CD14-positive monocyte (primary cell): ENCODE data around the gene TTC3. TPM values are rescaled to one million over a fixed set of nuclear protein-coding genes. Genes with fewer than 3 reads are reported as not detected.

ENCODE experiments used
- DNase-seq, 3 donors: peaks; one replicate each; pipeline ENCODE4 v3.0.0-alpha.2; 2011 to 2022
- H2AFZ ChIP-seq: 2 replicates; pipeline ENCODE4 v1.6.0; 2012; ENCODE audit warnings: mild to moderate bottlenecking, low read depth, low read length, inconsistent platforms; ENCODE audit not compliant: insufficient read depth, poor library complexity, severe bottlenecking
- H3K27ac ChIP-seq, 2 donors: 1 replicate in 1 of 2; 2 replicates in 1 of 2; pipeline ENCODE4 v1.5.1; 2012 to 2013; ENCODE audit warnings: low read length in 2 of 2, control low read depth in 1 of 2, inconsistent platforms in 1 of 2, low read depth in 1 of 2, mild to moderate bottlenecking in 1 of 2
- H3K27me3 ChIP-seq, 2 donors: one replicate each; pipeline versions ENCODE4 v1.6.0 to v1.6.1; 2011 to 2013; ENCODE audit warnings: low read length in 2 of 2; ENCODE audit not compliant: control insufficient read depth in 2 of 2, insufficient read depth in 2 of 2
- H3K36me3 ChIP-seq, 2 donors: replicated peaks in 1 of 2; 1 replicate in 1 of 2; 2 replicates in 1 of 2; pipeline versions ENCODE4 v1.5.1 to v1.6.1; 2012 to 2013; ENCODE audit warnings: low read length in 2 of 2, control low read depth in 1 of 2, inconsistent platforms in 1 of 2, mild to moderate bottlenecking in 1 of 2; ENCODE audit not compliant: insufficient read depth in 2 of 2, control insufficient read depth in 1 of 2
- H3K4me1 ChIP-seq, 2 donors: 1 replicate in 1 of 2; 2 replicates in 1 of 2; pipeline versions ENCODE4 v1.5.1 to v1.6.1; 2012 to 2013; ENCODE audit warnings: low read length in 2 of 2, control low read depth in 1 of 2, inconsistent platforms in 1 of 2, mild to moderate bottlenecking in 1 of 2, moderate library complexity in 1 of 2; ENCODE audit not compliant: insufficient read depth in 2 of 2, control insufficient read depth in 1 of 2
- H3K4me2 ChIP-seq: replicated peaks from 2 replicates; pipeline ENCODE3; 2012; ENCODE audit warnings: low read length, moderate library complexity, mild to moderate bottlenecking; ENCODE audit not compliant: poor library complexity, severe bottlenecking; ENCODE audit errors: extremely low read depth
- H3K4me3 ChIP-seq, 3 experiments: fragments of 200-600 bp in 1 of 3; sonication (generic) in 1 of 3; replicated peaks in 1 of 3; 1 replicate in 2 of 3; 2 replicates in 1 of 3; pipeline ENCODE4 v1.5.1; 2011 to 2013; ENCODE audit warnings: low read length in 3 of 3, mild to moderate bottlenecking in 3 of 3, control low read depth in 2 of 3, low read depth in 2 of 3, inconsistent platforms in 1 of 3, moderate library complexity in 1 of 3
- H3K79me2 ChIP-seq: 2 replicates; pipeline ENCODE4 v1.6.0; 2012; ENCODE audit warnings: mild to moderate bottlenecking, control low read depth, inconsistent platforms, low read length, moderate library complexity; ENCODE audit not compliant: insufficient read depth
- H3K9ac ChIP-seq: 2 replicates; pipeline ENCODE4 v1.6.0; 2017; ENCODE audit warnings: low read length, mild to moderate bottlenecking; ENCODE audit not compliant: insufficient read depth, poor library complexity, severe bottlenecking
- H3K9me3 ChIP-seq, 2 donors: replicated peaks in 1 of 2; 1 replicate in 1 of 2; 2 replicates in 1 of 2; pipeline versions ENCODE4 v1.5.1 to v1.6.1; 2012 to 2013; ENCODE audit warnings: low read length in 2 of 2, control low read depth in 1 of 2; ENCODE audit not compliant: control insufficient read depth in 1 of 2, insufficient read depth in 1 of 2
- H4K20me1 ChIP-seq: 2 replicates; pipeline ENCODE4 v1.6.0; 2012; ENCODE audit warnings: mild to moderate bottlenecking, low read length, control low read depth, moderate library complexity; ENCODE audit not compliant: insufficient read depth
- H3K27ac Mint-ChIP-seq, 7 donors: one replicate each; pipeline ENCODE4 v1.8.0; 2020; ENCODE audit warnings: mild to moderate bottlenecking in 7 of 7, mixed read lengths in 7 of 7, moderate library complexity in 6 of 7, inconsistent platforms in 2 of 7
- H3K27me3 Mint-ChIP-seq, 3 donors: one replicate each; pipeline ENCODE4 v1.8.0; 2021 to 2022; ENCODE audit warnings: low read depth in 3 of 3, mild to moderate bottlenecking in 3 of 3, mixed read lengths in 3 of 3, moderate library complexity in 3 of 3, inconsistent platforms in 1 of 3
- H3K36me3 Mint-ChIP-seq, 2 donors: one replicate each; pipeline ENCODE4 v1.8.0; 2020; ENCODE audit warnings: mixed read lengths in 2 of 2, inconsistent platforms in 1 of 2, mild to moderate bottlenecking in 1 of 2
- H3K4me1 Mint-ChIP-seq: one replicate; pipeline ENCODE4 v1.8.0; 2020; ENCODE audit warnings: mild to moderate bottlenecking, mixed read lengths
- H3K4me3 Mint-ChIP-seq, 2 donors: one replicate each; pipeline ENCODE4 v1.8.0; 2020; ENCODE audit warnings: mild to moderate bottlenecking in 2 of 2, mixed read lengths in 2 of 2, moderate library complexity in 1 of 2
- H3K9me3 Mint-ChIP-seq, 7 donors: one replicate each; pipeline ENCODE4 v1.8.0; 2020 to 2022; ENCODE audit warnings: mixed read lengths in 7 of 7, mild to moderate bottlenecking in 6 of 7, moderate library complexity in 6 of 7, inconsistent platforms in 2 of 7
- CTCF ChIP-seq: fragments of 200-600 bp; IDR thresholded peaks from one replicate; pipeline ENCODE4 v1.8.0; 2022; ENCODE audit warnings: antibody characterized with exemption, mild to moderate bottlenecking
- WGBS: methylation state at CpG from one replicate; pipeline ENCODE4 v1.1.5; 2013; ENCODE audit warnings: missing lambda C conversion rate; ENCODE audit not compliant: insufficient coverage; 5-methylcytosine and 5-hydroxymethylcytosine counted together
- intact Hi-C, 2 donors: fragments of 100-400 bp; cut with micrococcal nuclease; formaldehyde crosslinking; loops; one replicate each; pipeline versions ENCODE4 v1.15.0 to v1.15.1; 2023
- polyA plus RNA-seq, 3 donors: library from polyadenylated mRNA; depleted of rRNA in 1 of 3; unstranded in 2 of 3; stranded (reverse) in 1 of 3; fragments of 300-500 nt in 2 of 3; fragments of >200 nt in 1 of 3; fragmentation: Illumina TruSeq in 2 of 3; gene quantifications; 1 replicate in 2 of 3; 2 replicates in 1 of 3; pipeline ENCODE4 v1.2.3, GENCODE V29; 2012 to 2021

Gene TTC3
- polyA plus RNA-seq, 3 donors: 9.6 to 35.4 (median 17.9) TPM

DNA sequence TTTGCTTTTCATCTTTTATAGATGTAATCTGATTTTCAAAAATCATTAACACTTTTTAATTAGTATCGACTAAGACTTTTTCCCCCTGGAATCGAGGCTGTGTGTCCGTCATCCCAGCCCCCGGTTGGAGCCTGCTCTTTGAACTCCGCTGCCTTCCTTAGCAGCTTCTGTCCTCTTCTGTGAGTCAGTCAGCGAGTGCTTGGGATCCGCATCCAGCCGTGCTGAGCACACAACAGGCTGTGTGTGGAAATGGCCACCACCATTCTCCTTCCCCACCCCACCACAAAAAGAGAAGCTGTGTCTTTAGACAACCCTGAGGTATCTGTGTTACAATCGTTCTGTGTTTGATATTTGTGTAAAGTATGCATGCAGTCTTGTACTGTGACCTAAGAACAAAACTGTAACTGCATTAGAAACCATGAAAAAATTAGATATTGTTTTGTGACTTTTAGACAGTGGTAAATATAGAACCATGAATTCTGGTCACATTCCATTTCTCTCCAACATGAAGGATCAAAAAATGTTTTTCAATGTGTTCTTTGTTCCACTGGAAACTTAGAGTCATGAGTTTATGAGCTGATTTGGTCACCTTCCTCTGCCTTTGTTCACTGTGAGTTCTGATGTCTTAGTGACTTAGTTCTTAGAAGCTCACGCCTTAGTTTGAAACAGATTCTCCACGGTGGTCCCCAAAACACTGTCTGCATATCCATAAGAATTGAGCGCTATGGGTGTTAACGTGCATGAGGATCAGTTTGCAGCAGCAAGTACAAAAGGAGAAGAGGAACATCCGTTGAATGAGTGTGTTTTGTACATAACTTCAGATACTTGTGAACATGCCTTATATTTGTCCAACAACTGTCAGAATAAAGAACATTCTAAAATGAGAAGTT is 129.4 kb downstream of the TTC3 start:
- Histone ChIP-seq H3K4me2 (no peak overlapping the region), H4K20me1 (no peaks in the 10 kb centered on the region), H3K4me3 (no peak overlapping the region), H3K4me1 (peaks cover 4% of the 10 kb centered on the region in 2 donors), H2AFZ (no peak overlapping the region), H3K79me2 (no peaks in the 10 kb centered on the region), H3K27me3 (no peaks in the 10 kb centered on the region), H3K27ac (no peak overlapping the region), H3K36me3 (peaks cover 41 to 55% of the 10 kb centered on the region in 2 donors), H3K9ac (no peak overlapping the region), H3K9me3 (no peaks in the 10 kb centered on the region)
- Mint-ChIP-seq H3K27me3 (peaks cover 0 to 3% (median 0%) of the 10 kb centered on the region in 3 donors), H3K27ac (peak overlapping the region in 3 of 7 donors; percentile 23 to 83 (median 43)), H3K4me3 (no peak overlapping the region), H3K36me3 (peaks cover 56 to 65% of the 10 kb centered on the region in 2 donors), H3K9me3 (no peaks in the 10 kb centered on the region), H3K4me1 (peaks cover 9% of the 10 kb centered on the region)
- intact Hi-C loops: no loop called here
- 94% methylated on average over 6 of the region's 14 CpGs for WGBS
- DNase-seq: no peak
- no peak for TF ChIP-seq CTCF

GRCh38 chr21:37204580-37204979 is 131.5 kb downstream of the TTC3 start:
- TF ChIP-seq CTCF: no peak
- Histone ChIP-seq H2AFZ (no peak overlapping the region), H3K4me1 (peaks cover 16% of the 10 kb centered on the region in 2 donors), H3K79me2 (no peaks in the 10 kb centered on the region), H3K9me3 (no peaks in the 10 kb centered on the region), H3K9ac (no peak overlapping the region), H3K4me3 (no peak overlapping the region), H3K27me3 (no peaks in the 10 kb centered on the region), H3K36me3 (peaks cover 29 to 36% of the 10 kb centered on the region in 2 donors), H4K20me1 (no peaks in the 10 kb centered on the region), H3K27ac (no peak overlapping the region), H3K4me2 (no peak overlapping the region)
- no peak for DNase-seq
- Mint-ChIP-seq H3K9me3 (peaks cover 0 to 3% (median 0%) of the 10 kb centered on the region in 7 donors), H3K36me3 (peaks cover 36 to 47% of the 10 kb centered on the region in 2 donors), H3K27me3 (peaks cover 0 to 3% (median 0%) of the 10 kb centered on the region in 3 donors), H3K4me3 (no peak overlapping the region), H3K27ac (peak overlapping the region in 1 of 7 donors; percentile 7), H3K4me1 (peaks cover 16% of the 10 kb centered on the region)
- intact Hi-C loops: no loop called here
- 44% methylated on average over 5 of the region's 7 CpGs for WGBS
